LNCAP (cell line): ENCODE results near the gene TMEM108.

ENCODE experiments used
- TF ChIP-seq, protein P1 (sequence below): fragments of 450-650 bp; IDR thresholded peaks from 2 replicates; pipeline ENCODE4 v1.5.1; 2017; ENCODE audit warnings: mild to moderate bottlenecking

TMEM108 gene

GRCh38 chr3:133038089-133038730 lies at the start of gene TMEM108:
TSS of gene TMEM108 (plus strand) at chr3:133038391.
- TF ChIP-seq, protein P1, sequence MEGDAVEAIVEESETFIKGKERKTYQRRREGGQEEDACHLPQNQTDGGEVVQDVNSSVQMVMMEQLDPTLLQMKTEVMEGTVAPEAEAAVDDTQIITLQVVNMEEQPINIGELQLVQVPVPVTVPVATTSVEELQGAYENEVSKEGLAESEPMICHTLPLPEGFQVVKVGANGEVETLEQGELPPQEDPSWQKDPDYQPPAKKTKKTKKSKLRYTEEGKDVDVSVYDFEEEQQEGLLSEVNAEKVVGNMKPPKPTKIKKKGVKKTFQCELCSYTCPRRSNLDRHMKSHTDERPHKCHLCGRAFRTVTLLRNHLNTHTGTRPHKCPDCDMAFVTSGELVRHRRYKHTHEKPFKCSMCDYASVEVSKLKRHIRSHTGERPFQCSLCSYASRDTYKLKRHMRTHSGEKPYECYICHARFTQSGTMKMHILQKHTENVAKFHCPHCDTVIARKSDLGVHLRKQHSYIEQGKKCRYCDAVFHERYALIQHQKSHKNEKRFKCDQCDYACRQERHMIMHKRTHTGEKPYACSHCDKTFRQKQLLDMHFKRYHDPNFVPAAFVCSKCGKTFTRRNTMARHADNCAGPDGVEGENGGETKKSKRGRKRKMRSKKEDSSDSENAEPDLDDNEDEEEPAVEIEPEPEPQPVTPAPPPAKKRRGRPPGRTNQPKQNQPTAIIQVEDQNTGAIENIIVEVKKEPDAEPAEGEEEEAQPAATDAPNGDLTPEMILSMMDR: no peak

GRCh38 chr3:132995971-132996370 lies 42.2 kb upstream of the TMEM108 start:
- TF ChIP-seq, protein P1: no peak

DNA sequence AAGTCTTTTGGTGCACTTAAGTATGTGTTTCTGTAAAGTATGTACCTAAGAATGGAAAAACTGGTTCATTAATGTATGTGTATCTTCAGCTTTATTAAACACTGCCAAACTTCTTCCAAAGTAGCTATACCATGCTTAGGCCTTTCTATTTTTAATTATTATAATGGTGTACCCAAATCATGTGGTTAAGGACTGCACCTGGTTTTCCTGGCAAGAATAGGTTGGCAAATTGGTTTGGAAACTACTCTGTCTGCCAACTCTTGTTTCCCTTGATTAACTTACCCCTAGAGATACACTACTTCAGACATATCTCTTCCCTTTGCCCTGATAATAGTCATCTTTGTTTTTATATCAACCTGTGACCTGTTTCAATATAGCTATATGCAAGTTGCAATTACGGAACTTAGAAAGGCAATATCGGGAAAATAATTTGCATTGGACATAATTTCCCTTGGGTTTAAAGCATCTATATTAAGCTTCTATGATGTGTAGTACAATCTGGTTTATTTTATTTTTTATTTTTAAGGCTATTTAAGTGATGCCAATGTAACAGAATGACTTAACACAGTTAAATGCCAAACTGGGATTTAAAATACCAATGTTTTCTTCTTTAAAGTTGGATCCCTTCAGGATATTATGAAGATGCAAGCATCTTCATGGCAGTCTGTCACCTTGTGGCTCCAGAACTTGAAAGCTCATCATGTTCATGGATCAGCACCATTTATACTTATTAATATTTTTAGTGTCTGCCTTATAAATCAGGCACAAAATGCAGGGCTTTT lies 40.6 kb upstream of the TMEM108 start:
- TF ChIP-seq, protein P1: no peak

DNA sequence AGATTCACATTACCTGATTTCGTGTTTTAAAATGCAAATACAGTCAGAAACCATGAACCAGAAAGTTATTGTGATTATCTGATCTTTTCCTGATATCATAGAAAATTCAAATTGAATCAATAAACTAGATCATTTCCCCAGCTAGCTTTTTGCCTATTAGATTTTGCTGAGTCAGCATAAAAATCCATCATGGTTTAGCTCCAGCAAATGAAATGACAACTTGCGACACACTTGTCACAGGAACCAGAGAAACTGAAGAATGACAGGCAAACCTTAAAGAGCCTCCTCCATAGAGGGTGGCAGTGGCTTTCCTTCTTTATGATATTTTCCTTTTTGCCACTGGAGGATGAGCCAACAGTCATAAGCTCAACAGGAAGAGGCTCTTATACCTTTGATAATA lies 30.6 kb upstream of the TMEM108 start:
- TF ChIP-seq, protein P1: no peak

GRCh38 chr3:133014325-133014724 lies 23.9 kb upstream of the TMEM108 start:
- TF ChIP-seq, protein P1: no peak

GRCh38 chr3:133016838-133017309 lies 21.3 kb upstream of the TMEM108 start:
- TF ChIP-seq, protein P1: no peak

GRCh38 chr3:133018921-133019320 lies 19.3 kb upstream of the TMEM108 start:
- TF ChIP-seq, protein P1: no peak
